ENCODE measurements around the gene KRTAP3-1.
"Not testable (repeated sequence)": the region's sequence is repeated elsewhere in the genome, so short reads cannot be mapped to it uniquely, and the experiment has no call there.

Gene KRTAP3-1

DNA sequence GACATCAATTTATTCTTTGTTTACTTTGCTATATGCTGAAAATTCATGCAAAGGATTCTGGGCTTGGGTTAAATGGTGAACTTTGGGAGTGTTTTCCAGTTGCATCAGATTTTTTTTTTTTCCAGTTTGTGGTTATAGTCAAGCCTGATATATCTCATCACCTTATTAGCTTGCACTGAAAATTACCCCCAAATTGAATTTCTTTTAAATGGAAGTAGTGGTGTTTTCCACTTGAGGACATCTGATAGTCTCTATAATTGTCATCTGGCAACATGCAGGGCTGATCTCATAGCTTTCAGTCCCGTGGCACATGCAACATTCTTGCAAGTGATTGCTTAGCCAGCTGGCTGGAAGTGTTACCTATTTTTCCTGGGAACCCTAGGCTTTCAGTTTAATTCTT, 4.7 kb upstream of the KRTAP3-1 start:
- no peak for DNase-seq

DNA sequence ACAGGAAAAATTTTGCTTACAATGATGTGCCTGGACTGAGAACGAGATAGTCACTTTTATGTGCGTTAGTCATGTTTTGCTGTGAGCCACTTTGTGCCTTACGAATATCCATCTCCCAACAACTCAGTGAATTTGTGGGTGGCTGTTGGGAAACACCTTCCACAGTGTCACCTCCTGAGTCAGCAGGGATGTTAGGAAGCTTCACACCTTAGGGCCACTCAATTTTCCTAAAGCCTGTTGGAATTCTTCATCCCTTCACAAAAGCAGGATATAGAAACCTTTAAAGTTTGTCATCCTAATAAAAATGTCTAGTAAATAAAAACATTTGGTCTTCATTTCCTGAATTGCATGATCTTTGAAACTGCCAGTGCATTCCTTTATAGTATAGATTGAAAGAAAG, 4.3 kb upstream of the KRTAP3-1 start:
- no peak for DNase-seq

DNA sequence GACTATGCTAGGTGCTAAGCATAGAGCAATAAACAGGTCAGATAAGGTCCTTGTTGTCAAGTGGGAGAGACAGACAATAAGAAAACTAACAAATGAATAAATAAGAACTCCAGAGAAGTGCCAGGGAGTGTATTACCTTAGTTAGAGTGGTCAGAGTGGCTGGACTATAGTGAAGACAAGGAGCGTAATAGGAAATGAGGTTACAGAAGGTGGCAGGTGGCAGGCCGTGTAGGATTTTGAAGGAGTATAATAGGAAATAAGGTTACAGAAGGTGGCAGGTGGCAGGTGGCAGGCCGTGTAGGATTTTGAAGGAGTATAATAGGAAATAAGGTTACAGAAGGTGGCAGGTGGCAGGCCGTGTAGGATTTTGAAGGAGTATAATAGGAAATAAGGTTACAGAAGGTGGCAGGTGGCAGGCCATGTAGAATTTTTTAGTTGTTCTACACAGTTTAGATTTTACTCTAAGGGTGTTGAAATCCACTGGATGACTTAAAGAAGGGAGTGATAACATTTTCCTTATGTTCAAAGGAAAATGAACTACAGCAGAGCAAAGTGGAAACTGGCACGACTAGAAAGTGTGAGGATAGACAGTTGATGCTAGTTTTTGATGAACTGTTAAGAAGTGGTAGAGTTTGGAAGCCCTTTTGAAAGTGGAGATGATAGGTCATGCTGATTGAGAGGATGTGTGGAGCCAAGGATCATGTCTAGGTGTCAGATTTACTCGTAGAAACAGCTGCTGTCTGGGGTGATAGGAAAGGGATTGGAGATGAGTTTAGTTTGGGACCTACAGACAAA, 3.6 kb upstream of the KRTAP3-1 start:
- no peak for DNase-seq

DNA sequence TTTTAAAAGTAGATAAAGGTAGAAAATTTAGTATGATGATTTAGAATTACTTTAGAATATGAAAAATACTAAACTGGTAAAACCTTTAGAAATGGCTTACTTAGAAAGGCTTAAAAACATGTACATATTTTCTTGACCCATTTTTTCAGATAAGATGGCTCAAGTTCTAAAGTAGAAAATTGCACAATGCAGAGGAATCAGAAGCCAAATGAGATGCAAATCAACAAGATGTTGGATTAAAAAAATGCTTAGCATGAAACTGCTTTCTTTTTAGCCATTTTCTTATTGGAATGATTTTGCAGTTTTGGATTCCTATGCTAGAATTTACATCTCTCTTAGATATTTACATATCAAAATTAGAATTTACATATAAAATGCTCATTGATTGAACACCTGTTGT, 1.5 kb upstream of the KRTAP3-1 start:
- DNase-seq, result no peak

DNA sequence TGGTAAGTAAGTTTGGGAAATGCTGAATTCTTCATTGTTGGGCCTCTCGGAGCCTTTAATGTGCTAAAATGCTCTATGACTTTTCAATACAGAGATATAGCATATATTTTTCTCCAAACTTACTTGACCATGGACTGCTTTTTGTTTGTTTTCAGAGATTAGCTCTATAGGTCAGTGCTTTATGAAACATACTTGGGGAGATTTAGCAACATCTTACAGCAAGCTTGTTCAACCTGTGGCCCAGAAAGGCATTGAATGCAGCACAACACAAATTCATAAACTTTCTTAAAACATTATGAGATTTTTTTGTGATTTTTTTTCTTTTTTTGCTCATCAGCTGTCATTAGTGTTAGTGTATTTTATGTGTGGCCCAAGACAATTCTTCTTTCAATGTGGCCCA, 1.0 kb upstream of the KRTAP3-1 start:
- DNase-seq, result no peak

DNA sequence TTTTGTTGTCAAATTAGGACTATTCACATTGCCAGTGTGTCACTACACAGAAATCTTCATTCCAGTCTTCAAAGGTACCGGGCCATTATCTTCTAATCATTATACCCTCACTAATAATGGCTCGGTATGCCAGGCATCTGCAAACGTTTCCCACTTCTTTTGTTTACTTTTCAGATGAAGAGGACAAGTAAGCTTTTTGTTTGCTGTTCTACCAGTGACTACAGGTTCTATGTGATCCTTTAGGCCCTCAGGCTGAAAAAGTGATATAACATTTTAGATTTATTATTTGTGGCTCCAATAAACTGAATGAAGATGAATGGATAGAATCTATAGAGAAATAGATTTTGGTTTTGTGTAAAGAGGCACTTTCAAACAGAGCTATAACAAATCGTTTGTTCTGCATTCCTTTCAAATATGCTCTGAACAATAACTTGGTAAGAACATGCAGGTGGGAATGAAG, 403 bp upstream of the KRTAP3-1 start:
- no peak for DNase-seq

DNA sequence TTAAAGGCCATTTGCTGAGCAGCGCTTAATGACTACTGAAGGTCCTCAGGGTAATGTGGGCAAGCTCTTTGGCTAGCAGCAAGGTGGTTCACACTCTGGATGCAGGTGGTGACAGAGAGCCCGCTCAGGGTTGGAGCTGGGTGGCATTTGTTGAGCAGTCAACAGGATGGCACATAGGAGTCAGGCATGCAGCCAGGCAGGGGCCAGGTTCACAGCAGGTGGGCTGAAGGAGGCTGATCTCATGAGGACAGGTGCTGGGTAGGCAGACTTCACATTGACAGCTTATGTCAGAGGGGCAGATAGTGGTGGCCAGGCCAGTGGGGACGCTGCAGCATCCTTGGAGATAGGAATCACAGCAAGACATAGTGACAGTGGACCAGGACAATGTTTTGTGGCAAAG, 4.5 kb downstream of the KRTAP3-1 start:
- no peak for DNase-seq

DNA sequence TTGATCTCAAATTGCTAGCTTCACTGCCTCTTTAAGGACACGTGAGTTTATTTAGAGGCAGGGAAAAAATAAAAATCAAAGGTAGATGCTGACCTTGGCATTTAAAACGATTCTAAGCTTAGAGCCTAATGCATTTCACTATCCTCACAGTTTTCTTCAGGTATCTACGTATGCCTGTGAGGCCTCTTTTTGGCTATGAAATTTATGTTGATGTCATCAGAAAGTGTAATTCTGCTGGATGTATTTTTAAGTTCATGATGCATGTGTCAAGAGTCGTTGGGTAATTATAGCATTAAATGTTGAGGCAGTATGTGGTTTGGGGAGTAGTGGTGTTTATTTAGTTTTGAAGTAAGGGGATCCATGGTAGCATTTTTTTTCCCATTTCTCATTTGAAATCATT, 5.0 kb downstream of the KRTAP3-1 start:
- no peak for DNase-seq

DNA sequence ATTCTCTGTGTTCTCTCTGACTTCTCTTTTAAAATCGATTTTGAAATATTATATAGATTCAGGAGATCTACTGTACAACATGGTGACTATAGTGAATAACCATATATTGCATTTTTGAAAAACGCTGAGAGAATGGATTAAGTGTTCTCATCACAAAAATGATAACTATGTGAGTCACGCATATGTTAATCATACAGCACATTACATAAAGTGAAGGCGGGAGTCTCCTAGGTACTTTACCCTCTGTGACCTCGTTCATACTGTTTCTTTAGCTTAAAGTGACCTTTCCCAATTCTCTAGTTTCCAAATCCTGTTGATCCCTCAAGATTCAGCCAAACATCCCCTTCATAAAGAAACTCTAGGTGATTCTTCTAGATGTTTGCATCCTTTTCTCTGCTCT, 6.1 kb downstream of the KRTAP3-1 start:
- DNase-seq, result no peak

DNA sequence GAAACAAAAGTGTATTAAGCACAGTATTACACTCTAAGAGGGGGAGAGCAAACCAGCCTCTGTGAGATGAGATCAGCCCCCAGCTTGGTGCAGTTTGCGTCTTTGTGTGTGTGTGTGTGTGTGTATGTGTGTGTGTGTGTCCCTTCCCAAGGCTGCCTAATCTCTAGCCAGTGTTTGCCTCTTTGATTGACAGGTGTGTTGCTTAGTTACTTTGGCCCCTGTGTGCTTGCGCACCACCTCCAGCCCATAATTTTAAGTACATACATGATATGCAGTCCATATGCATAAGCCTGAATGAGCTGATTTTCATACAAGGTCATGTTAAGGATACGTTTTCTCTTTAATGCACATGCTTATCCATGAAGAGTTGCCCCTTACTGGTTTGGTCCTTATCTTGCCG, 7.1 kb downstream of the KRTAP3-1 start:
- DNase-seq, result no peak

DNA sequence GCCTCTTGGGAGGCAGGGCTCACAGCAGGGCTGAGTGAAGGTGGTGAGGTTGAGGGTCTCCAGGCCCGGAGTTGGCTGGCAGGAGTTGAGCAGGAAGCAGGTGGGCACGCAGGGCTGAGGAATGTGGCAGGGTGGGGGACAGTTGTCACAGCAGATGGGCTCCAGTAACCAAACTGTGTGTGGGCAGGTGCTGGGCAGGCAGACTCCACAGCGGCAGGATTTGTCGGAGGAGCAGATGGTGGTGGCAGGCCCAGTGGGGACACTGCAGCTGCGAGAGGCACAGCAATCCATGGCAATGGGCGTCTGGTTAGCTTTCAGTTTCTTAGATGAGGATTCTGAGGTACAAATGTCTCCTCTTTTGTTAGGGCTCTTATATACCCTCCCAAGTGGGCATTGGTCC, 9.4 kb downstream of the KRTAP3-1 start, which contains the start of gene KRTAP3-2:
Gene KRTAP3-2, minus strand, starts transcription at position 344 of the 400 bp plus-strand sequence. Its CDS starts 53 bp downstream, at position 291.
- not testable (repeated sequence) for DNase-seq

DNA sequence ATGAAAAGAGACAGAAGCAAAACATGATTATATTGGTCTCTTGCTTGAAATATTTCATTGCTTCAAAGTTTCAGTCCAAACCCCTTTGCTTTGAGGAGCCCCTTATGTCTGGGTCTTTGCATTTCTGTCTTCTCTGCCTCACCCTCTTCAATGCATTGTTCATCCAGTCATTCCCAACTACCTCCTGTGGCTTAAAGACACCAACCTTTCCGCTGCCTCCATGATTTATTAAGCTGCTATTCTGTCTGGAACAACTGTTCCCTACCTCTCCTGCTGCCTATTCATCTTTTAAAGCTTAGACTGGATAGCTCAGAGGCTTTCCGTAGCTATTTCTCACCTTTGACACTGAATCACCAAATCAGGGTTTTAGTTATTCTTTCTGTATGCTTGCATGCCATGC, 11.6 kb downstream of the KRTAP3-1 start:
- no peak for DNase-seq

DNA sequence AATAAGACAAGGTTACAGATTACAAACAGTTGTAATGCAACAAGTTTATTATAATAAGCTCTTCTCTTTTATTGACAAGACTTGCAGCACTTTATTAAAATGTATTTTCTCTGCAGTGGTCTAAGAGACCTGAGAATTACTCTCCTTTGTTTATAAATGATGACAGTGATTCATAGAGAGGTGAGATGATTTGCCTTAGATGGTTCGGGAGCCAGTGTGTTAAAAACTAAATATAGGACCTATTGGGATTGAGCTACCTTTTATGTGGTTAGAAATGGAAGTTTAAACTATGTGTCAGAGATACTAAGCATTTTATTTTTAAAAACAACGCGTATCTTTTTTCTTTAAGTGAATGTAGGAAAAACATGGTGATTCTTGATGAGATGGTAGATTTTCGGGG, 12.1 kb downstream of the KRTAP3-1 start:
- no peak for DNase-seq

DNA sequence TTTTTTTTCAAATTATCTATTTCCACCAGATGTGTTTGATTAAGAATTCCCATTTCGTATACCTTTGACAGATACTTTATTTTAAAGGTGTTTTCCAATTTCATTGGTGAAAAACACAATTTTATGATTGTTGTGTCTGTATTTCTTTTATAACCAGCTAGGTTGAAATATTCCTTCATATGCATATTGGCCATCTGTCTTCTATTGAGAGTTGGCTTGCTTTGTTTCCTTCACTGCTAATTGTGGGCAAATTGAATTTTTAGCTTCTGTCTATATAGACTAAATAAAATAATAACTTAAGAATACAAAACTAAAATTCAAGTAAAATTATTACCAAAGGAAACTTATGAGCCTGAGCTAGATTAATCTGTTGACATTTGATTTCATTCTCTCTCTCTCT, 13.8 kb downstream of the KRTAP3-1 start:
- no peak for DNase-seq

DNA sequence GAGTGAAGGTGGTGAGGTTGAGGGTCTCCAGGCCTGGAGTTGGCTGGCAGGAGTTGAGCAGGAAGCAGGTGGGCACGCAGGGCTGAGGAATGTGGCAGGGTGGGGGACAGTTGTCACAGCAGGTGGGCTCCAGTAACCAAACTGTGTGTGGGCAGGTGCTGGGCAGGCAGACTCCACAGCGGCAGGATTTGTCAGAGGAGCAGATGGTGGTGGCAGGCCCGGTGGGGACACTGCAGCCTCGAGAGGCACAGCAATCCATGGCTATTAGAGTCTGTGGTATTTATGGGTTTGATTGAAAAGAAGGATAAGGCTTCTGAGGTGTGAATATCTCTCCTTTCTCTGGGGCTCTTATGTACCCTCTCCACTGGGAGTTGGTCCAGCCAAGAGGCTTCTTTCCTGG, 15.1 kb downstream of the KRTAP3-1 start, which contains the start of gene KRTAP3-3:
Gene KRTAP3-3, minus strand, starts transcription at position 326 of the 400 bp plus-strand sequence. Its CDS starts 67 bp downstream, at position 259.
- no peak for DNase-seq

DNA sequence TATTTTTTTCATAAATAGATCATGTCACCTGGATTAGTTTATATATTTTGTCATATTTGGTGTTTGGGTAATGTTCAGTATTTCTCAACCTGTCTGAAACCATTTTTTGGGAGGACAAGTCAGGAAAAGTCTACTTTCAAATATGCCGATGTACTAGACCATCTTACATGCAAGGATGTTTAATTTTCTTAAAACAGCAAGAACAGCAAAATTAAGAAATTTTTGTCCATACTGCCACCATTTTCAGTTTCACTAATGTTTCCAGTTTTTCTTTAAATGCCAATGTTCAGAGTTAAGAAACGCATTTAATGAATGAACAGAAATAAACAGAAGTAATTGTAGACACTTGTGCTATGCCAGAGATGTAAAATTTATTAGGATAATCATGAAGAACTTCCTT, 15.8 kb downstream of the KRTAP3-1 start:
- DNase-seq, result no peak

DNA sequence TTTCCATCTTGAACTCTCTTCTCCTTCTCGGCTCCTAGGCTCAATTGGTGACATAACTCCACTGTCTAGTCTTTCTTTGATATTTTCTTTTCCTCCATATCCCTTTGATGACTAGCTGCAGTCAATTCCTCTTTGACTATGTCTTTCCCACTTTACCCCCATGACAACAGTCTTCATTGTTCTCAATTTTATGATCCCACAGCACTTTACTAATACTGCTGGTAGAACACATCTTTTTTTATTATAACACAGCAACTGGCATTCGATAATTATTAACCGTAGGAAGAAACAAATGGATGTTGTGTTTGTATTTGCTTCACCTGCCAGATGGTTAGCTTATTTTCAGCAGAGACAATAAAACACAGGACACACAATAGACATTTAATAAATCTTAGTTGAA, 16.3 kb downstream of the KRTAP3-1 start:
- no peak for DNase-seq

DNA sequence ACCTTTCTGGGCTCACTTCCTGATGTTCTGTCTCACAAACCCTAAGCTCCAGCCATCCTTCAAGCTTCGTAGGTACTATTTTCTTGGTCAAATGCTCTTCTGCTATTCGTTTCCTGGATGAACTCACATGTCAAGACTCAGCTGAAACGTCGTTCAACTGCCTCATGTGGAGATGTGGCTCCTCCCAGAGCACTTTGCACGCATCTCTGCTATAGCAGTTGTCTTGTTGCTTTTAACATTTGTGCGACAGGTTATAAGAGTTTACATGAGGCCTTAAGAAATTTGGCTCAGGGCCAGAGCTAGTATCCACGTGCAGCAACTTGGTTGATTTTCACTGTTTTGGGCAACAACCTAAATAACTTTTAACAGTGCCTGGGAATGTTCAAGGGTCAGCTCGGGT, 22.0 kb downstream of the KRTAP3-1 start:
- DNase-seq, result no peak

DNA sequence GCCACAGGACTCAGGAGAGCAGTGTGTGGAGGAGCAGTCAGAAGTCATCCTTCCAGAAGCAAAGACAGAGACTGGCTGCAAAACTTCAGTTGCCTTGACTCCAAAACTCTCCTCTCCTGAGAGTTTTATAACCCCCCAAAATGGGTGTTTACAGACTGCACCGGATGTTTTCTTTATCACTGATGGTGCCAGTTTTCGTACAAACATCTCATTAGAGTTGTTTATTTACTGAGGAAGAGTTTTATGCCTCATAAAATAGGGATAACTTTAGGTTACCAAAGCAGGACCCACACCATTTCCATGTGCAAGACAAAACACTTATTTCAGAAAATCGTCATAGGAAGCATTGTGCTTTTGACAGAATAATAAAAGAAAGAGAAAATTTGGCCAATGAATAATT, 24.7 kb downstream of the KRTAP3-1 start, which contains the start of gene KRT40:
Gene KRT40, minus strand, starts transcription at position 101 of the 400 bp plus-strand sequence. Its CDS starts 53 bp downstream, at position 48.
- no peak for DNase-seq

DNA sequence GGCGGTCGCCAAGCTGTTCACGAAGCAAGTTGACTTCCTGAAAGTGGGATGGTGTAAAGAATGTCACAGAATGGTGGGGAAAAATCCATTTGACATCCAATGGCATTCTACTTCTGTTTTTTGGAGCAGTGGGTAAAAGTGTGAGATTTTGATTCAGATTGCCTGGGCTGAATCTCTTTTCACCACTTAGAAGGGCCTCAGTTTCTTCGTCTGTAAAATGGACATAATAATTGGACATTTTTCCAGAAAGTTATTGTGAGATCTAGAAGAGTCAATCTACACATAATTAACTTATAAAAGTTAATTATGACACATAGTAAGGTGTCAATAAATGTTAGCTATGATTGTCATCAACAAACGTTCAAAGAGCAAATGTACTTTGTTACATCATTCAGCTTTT, 27.8 kb downstream of the KRTAP3-1 start:
- DNase-seq, result no peak

DNA sequence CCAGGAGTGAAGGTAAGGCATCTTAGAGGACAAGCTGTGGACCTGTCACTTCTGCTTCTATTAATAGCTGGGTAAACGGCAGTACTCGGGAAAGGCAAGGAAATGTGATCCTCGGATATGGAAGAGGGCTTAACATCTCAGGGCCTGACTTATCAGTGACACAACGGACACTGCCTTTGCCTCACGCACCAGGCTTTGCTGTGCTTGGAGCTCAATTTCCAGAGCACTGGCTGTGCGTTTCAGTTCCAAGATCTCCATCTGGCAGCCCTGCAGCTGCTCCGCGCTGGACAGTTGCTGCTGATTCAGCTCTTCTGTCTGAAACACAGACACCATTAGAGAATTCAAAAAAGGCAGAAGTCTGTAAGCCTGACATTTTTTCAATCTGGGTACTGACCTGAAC, 28.3 kb downstream of the KRTAP3-1 start:
- DNase-seq, result no peak

DNA sequence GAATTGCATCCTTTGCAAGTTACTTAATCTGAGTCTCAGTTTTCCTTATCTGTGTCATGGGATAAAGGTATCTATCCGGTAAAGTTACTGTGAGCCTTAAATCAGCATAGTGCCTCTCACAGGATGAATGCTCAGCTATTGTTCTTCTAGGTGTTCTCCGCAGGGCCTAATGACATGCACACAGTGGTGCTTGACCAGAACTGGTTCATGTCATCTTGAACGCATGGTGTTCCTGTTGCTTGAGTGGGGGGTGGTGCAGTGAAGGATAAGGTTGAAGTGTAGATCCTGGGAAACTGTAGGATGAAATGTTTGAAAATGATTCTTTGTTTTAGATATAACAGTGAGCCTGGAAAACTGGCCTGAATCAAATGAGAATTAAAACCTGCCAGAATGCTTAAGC, 28.8 kb downstream of the KRTAP3-1 start:
- DNase-seq, result no peak

DNA sequence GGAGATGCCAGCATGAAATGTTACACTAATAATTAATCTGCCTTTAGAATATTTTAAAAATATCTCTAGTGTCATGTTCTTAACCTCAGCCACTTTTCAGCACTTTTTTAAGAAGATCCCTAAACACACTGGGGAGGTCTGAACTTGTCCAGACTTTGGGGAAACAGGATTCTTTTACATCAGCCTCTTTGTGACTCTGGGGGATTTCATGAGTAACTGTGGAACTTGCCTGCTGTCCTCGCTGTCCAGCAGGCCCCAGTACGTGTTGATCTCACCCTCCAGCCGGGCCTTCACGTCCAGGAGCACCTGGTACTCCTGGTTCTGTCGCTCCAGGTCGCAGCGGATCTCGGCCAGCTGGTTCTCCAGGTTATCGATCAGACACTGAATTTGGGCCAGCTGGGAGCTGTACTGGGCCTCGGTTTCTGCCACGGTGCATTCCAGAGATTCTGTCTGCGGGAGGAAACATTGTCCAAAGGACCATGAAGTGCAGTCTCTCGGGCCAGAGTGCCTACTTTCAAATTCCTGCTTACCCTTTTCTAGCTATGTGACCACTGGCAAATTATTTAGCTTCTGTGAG, 30.3 kb downstream of the KRTAP3-1 start:
- DNase-seq, result no peak

DNA sequence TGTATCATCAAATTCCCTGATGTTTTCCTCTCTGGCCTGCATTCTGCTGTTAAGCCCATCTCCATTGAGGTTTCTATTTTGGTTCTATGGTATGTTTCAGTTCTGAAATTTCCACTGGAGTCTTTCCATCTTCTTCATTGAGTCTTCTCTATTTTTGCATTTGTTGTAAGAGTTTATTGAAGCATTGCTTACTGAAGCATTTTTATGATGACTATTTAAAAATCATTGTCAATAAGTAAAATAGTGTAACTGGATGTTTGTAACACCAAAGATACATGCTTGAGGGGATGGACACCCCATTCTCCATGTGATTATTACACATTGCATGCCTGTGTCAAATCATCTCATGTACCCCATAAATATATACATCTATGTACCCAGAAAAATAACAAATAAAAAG, 33.4 kb downstream of the KRTAP3-1 start:
- no peak for DNase-seq
